Muscle layer of duodenum (tissue), 2 donors: ENCODE results near the gene LUC7L.
"Not testable (repeated sequence)": the region's sequence is repeated elsewhere in the genome, so short reads cannot be mapped to it uniquely, and the experiment has no call there.

Experiments used
- H3K27ac ChIP-seq: one replicate; pipeline ENCODE4 v1.7.0; 2013; ENCODE audit warnings: mild to moderate bottlenecking, low read length
- H3K27me3 ChIP-seq: one replicate; pipeline ENCODE4 v1.7.0; 2013; ENCODE audit warnings: low read depth, mild to moderate bottlenecking, control low read depth, low read length
- H3K36me3 ChIP-seq, 2 donors: one replicate each; pipeline ENCODE4 v1.7.0; 2013; ENCODE audit warnings: low read length in 2 of 2, control low read depth in 1 of 2, mild to moderate bottlenecking in 1 of 2; ENCODE audit not compliant: insufficient read depth in 2 of 2, control insufficient read depth in 1 of 2
- H3K4me1 ChIP-seq, 2 donors: one replicate each; pipeline ENCODE4 v1.7.0; 2013; ENCODE audit warnings: low read length in 2 of 2, mild to moderate bottlenecking in 2 of 2, control low read depth in 1 of 2, moderate library complexity in 1 of 2; ENCODE audit not compliant: insufficient read depth in 2 of 2, control insufficient read depth in 1 of 2
- H3K4me3 ChIP-seq, 2 donors: one replicate each; pipeline ENCODE4 v1.7.0; 2013; ENCODE audit warnings: low read length in 2 of 2, low read depth in 1 of 2, mild to moderate bottlenecking in 1 of 2
- H3K9me3 ChIP-seq, 2 donors: one replicate each; pipeline ENCODE4 v1.7.0; 2013; ENCODE audit warnings: low read length in 2 of 2, control low read depth in 1 of 2, mild to moderate bottlenecking in 1 of 2; ENCODE audit not compliant: control insufficient read depth in 1 of 2
- donor health status: healthy.

Gene LUC7L

GRCh38 chr16:212999-213398 is 16.2 kb downstream of the LUC7L start:
- H3K4me3 ChIP-seq: no peak overlapping the region
- no peaks in the 10 kb centered on the region for H3K27me3 ChIP-seq
- no peaks in the 10 kb centered on the region for H3K4me1 ChIP-seq
- no peaks in the 10 kb centered on the region for H3K9me3 ChIP-seq
- peaks cover 37 to 59% of the 10 kb centered on the region in 2 donors for H3K36me3 ChIP-seq
- no peak overlapping the region for H3K27ac ChIP-seq

- not testable (repeated sequence) for H3K4me1 ChIP-seq, H3K27ac ChIP-seq, H3K9me3 ChIP-seq, H3K27me3 ChIP-seq, H3K4me3 ChIP-seq
- H3K36me3 ChIP-seq: peaks cover 39 to 63% of the 10 kb centered on the region in 2 donors
Observed at GRCh38 chr16:211631-212180, 17.5 kb downstream of the LUC7L start.

GRCh38 chr16:209359-209758 is 19.9 kb downstream of the LUC7L start:
- H3K4me3 ChIP-seq, H3K9me3 ChIP-seq, H3K4me1 ChIP-seq, H3K27ac ChIP-seq, H3K27me3 ChIP-seq: not testable (repeated sequence)
- H3K36me3 ChIP-seq: peaks cover 51 to 72% of the 10 kb centered on the region in 2 donors

- not testable (repeated sequence) for H3K27ac ChIP-seq, H3K27me3 ChIP-seq, H3K9me3 ChIP-seq, H3K4me1 ChIP-seq, H3K4me3 ChIP-seq
- peaks cover 38 to 69% of the 10 kb centered on the region in 2 donors for H3K36me3 ChIP-seq
Observed at GRCh38 chr16:204046-204445, 25.2 kb downstream of the LUC7L start.

GRCh38 chr16:203246-203645 is 26.0 kb downstream of the LUC7L start:
- no peak overlapping the region for H3K27ac ChIP-seq
- H3K4me1 ChIP-seq: no peaks in the 10 kb centered on the region
- no peak overlapping the region for H3K4me3 ChIP-seq
- no peaks in the 10 kb centered on the region for H3K27me3 ChIP-seq
- H3K9me3 ChIP-seq: no peaks in the 10 kb centered on the region
- peaks cover 36 to 73% of the 10 kb centered on the region in 2 donors for H3K36me3 ChIP-seq

- H3K4me1 ChIP-seq: no peaks in the 10 kb centered on the region
- H3K9me3 ChIP-seq: no peaks in the 10 kb centered on the region
- peaks cover 32 to 69% of the 10 kb centered on the region in 2 donors for H3K36me3 ChIP-seq
- no peaks in the 10 kb centered on the region for H3K27me3 ChIP-seq
- H3K27ac ChIP-seq: no peak overlapping the region
- H3K4me3 ChIP-seq: no peak overlapping the region
Observed at GRCh38 chr16:200388-200787, 28.9 kb downstream of the LUC7L start.

GRCh38 chr16:194516-194915 is 34.7 kb downstream of the LUC7L start:
- no peaks in the 10 kb centered on the region for H3K9me3 ChIP-seq
- no peak overlapping the region for H3K4me3 ChIP-seq
- no peak overlapping the region for H3K27ac ChIP-seq
- no peaks in the 10 kb centered on the region for H3K4me1 ChIP-seq
- no peaks in the 10 kb centered on the region for H3K27me3 ChIP-seq
- peaks cover 47 to 91% of the 10 kb centered on the region in 2 donors for H3K36me3 ChIP-seq

- no peaks in the 10 kb centered on the region for H3K27me3 ChIP-seq
- H3K9me3 ChIP-seq: no peaks in the 10 kb centered on the region
- no peaks in the 10 kb centered on the region for H3K4me1 ChIP-seq
- H3K27ac ChIP-seq: no peak overlapping the region
- peaks cover 50 to 91% of the 10 kb centered on the region in 2 donors for H3K36me3 ChIP-seq
- no peak overlapping the region for H3K4me3 ChIP-seq
Observed at GRCh38 chr16:193441-193840, 35.8 kb downstream of the LUC7L start.

GRCh38 chr16:192686-193085 is 36.6 kb downstream of the LUC7L start:
- Histone ChIP-seq H3K4me3 (no peak overlapping the region), H3K27ac (no peak overlapping the region), H3K27me3 (no peaks in the 10 kb centered on the region), H3K9me3 (no peaks in the 10 kb centered on the region), H3K4me1 (no peaks in the 10 kb centered on the region), H3K36me3 (peaks cover 51 to 89% of the 10 kb centered on the region in 2 donors)

GRCh38 chr16:191831-192230 is 37.4 kb downstream of the LUC7L start:
- Histone ChIP-seq H3K36me3 (peaks cover 47 to 88% of the 10 kb centered on the region in 2 donors), H3K4me1 (no peaks in the 10 kb centered on the region), H3K27ac (no peak overlapping the region), H3K27me3 (no peaks in the 10 kb centered on the region), H3K9me3 (no peaks in the 10 kb centered on the region), H3K4me3 (no peak overlapping the region)

GRCh38 chr16:189604-190186 is 39.6 kb downstream of the LUC7L start:
- Histone ChIP-seq H3K9me3 (no peaks in the 10 kb centered on the region), H3K27ac (no peak overlapping the region), H3K36me3 (peaks cover 35 to 68% of the 10 kb centered on the region in 2 donors), H3K27me3 (no peaks in the 10 kb centered on the region), H3K4me1 (no peaks in the 10 kb centered on the region), H3K4me3 (no peak overlapping the region)

GRCh38 chr16:188674-189073 is 40.6 kb downstream of the LUC7L start:
- Histone ChIP-seq H3K27ac (no peak overlapping the region), H3K36me3 (peaks cover 28 to 58% of the 10 kb centered on the region in 2 donors), H3K27me3 (no peaks in the 10 kb centered on the region), H3K9me3 (no peaks in the 10 kb centered on the region), H3K4me3 (no peak overlapping the region), H3K4me1 (no peaks in the 10 kb centered on the region)
